Fibroblast of pulmonary artery (primary cell): Measurements from ENCODE around the gene SORL1.

Experiments
- DNase-seq: peaks from one replicate; pipeline ENCODE4 v3.0.0-alpha.2; 2010; ENCODE audit warnings: low read depth
- H3K4me3 ChIP-seq: replicated peaks from 2 replicates; pipeline ENCODE4 v1.5.1; 2011; ENCODE audit warnings: low read depth, mild to moderate bottlenecking, control low read depth, low read length, moderate library complexity
- CTCF ChIP-seq: IDR thresholded peaks from 2 replicates; pipeline ENCODE4 v1.5.1; 2011; ENCODE audit warnings: mild to moderate bottlenecking, control low read depth, low read length, inconsistent platforms; ENCODE audit errors: missing control alignments

Gene SORL1

GRCh38 chr11:121482231-121483129 lies 30.4 kb downstream of the SORL1 start:
- DNase-seq: peak; percentile 27
- H3K4me3 ChIP-seq: no peak overlapping the region
- TF ChIP-seq CTCF: no peak

- H3K4me3 ChIP-seq: no peak overlapping the region
- no peak for DNase-seq
- no peak for TF ChIP-seq CTCF
Observed at GRCh38 chr11:121483805-121484480, 31.8 kb downstream of the SORL1 start.

- TF ChIP-seq CTCF: no peak
- DNase-seq: no peak
- H3K4me3 ChIP-seq: no peak overlapping the region
Observed at GRCh38 chr11:121485216-121485615, 33.1 kb downstream of the SORL1 start.

- TF ChIP-seq CTCF: no peak
- H3K4me3 ChIP-seq: no peak overlapping the region
- DNase-seq: no peak
Observed at GRCh38 chr11:121486054-121486453, 33.9 kb downstream of the SORL1 start.

- TF ChIP-seq CTCF: no peak
- no peak for DNase-seq
- no peak overlapping the region for H3K4me3 ChIP-seq
Observed at GRCh38 chr11:121487191-121487590, 35.1 kb downstream of the SORL1 start.

- no peak for TF ChIP-seq CTCF
- DNase-seq: no peak
- no peak overlapping the region for H3K4me3 ChIP-seq
Observed at GRCh38 chr11:121488170-121488569, 36.1 kb downstream of the SORL1 start.
